Measurements from ENCODE around the gene GPNMB. TPM values are rescaled to one million over a fixed set of nuclear protein-coding genes. Genes with fewer than 3 reads are reported as not detected.
"Not testable (repeated sequence)": the region's sequence is repeated elsewhere in the genome, so short reads cannot be mapped to it uniquely, and the experiment has no call there.

The GPNMB gene
- total RNA-seq, 2 experiments from 2014 or later, result 1.2 to 1.5 TPM

- CTCF ChIA-PET, result no interaction called here
- Mint-ChIP-seq H3K4me1 (ENCODE audit: low read depth) (peaks cover 51% of the 10 kb centered on the region), H3K27me3 (no peaks in the 10 kb centered on the region), H3K4me3 (no peak overlapping the region), H3K9me3 (no peaks in the 10 kb centered on the region), H3K27ac (peak overlapping the region; percentile 41), H3K36me3 (ENCODE audit: low read depth) (peaks cover 56% of the 10 kb centered on the region)
- POLR2A ChIA-PET, result no interaction called here
- TF ChIP-seq, protein P1, sequence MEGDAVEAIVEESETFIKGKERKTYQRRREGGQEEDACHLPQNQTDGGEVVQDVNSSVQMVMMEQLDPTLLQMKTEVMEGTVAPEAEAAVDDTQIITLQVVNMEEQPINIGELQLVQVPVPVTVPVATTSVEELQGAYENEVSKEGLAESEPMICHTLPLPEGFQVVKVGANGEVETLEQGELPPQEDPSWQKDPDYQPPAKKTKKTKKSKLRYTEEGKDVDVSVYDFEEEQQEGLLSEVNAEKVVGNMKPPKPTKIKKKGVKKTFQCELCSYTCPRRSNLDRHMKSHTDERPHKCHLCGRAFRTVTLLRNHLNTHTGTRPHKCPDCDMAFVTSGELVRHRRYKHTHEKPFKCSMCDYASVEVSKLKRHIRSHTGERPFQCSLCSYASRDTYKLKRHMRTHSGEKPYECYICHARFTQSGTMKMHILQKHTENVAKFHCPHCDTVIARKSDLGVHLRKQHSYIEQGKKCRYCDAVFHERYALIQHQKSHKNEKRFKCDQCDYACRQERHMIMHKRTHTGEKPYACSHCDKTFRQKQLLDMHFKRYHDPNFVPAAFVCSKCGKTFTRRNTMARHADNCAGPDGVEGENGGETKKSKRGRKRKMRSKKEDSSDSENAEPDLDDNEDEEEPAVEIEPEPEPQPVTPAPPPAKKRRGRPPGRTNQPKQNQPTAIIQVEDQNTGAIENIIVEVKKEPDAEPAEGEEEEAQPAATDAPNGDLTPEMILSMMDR (IDR thresholded peaks at IDR 0.05), result no peak
- intact Hi-C loops (cut with micrococcal nuclease), result no loop called here
- ATAC-seq (peak; percentile 37), DNase-seq (no peak)
These were observed 60.5 kb downstream of the GPNMB start for GRCh38 chr7:23306936-23307521.

DNA sequence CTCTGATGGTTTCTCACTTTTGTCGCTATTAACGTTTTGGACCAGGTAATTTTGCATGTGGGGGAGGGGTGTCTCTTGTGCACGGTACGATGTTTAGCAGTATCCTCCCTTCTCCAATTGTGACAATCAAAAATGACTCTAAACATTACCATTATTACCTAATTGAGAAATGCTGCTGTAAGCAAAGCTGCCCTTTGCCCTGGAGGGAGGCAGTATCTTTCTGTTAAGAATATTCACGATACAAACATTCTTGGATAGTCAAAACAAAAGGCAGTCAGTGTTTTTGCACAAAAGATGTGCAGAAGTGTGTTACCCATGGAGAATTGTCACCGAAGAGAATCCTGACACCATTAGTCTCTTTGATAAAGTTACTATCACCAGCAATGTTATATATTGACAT is 62.2 kb downstream of the GPNMB start:
- POLR2A ChIA-PET, result no interaction called here
- Mint-ChIP-seq H3K4me3 (no peak overlapping the region), H3K9me3 (no peaks in the 10 kb centered on the region), H3K36me3 (ENCODE audit: low read depth) (peaks cover 44% of the 10 kb centered on the region), H3K27ac (no peak overlapping the region), H3K4me1 (ENCODE audit: low read depth) (peaks cover 42% of the 10 kb centered on the region), H3K27me3 (no peaks in the 10 kb centered on the region)
- intact Hi-C loops (cut with micrococcal nuclease), result no loop called here
- ATAC-seq (no peak), DNase-seq (no peak)
- TF ChIP-seq, protein P1 (IDR thresholded peaks at IDR 0.05), result no peak
- CTCF ChIA-PET, result interaction anchor here (1.5 kb wide), 1 partner anchor 32 kb away, joined by 4 read pairs; no protein-coding TSS in a partner anchor

DNA sequence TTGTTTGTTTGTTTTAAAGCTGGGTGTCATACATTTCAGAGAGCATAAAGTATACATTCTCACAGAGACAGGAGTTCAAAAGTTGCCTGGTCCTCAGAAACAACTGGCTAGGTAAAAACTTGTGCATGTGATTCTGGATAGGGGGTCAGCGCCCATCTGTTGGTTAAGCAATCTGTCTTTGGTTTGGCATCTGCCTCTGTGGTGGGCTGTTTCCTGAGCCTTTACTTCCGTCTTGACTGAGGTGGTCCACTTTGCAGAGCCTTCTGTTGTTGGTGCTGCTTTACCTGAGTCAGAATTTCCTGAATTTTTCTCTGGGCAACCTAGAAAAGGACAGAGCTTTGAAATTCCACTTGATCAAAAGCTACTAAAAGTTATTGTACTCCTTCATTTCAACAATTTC is 65.6 kb downstream of the GPNMB start:
- DNase-seq; H3K27me3 Mint-ChIP-seq; H3K9me3 Mint-ChIP-seq; H3K4me3 Mint-ChIP-seq; ATAC-seq; intact Hi-C loops (cut with micrococcal nuclease): not testable (repeated sequence)
- peaks cover 25% of the 10 kb centered on the region for H3K4me1 Mint-ChIP-seq (ENCODE audit: low read depth)
- ChIA-PET CTCF (interaction anchor here (2.1 kb wide), 1 partner anchor 39 kb away, joined by 10 read pairs; no protein-coding TSS in a partner anchor), POLR2A (interaction anchor here (1.1 to 1.2 kb wide), 2 partner anchors 12 to 35 kb away, joined by 4 read pairs; no protein-coding TSS in a partner anchor)
- H3K27ac Mint-ChIP-seq, result peak overlapping the region; percentile 30
- peaks cover 18% of the 10 kb centered on the region for H3K36me3 Mint-ChIP-seq (ENCODE audit: low read depth)

GRCh38 chr7:23315366-23315765 is 68.8 kb downstream of the GPNMB start:
- no peak for ATAC-seq
- no peak for DNase-seq
- ChIA-PET POLR2A (no interaction called here), CTCF (interaction anchor here (1.0 to 2.1 kb wide), 2 partner anchors 28 to 36 kb away, joined by 3 to 4 read pairs; no protein-coding TSS in a partner anchor)
- TF ChIP-seq, protein P1 (IDR thresholded peaks at IDR 0.05), result no peak
- H3K4me3 Mint-ChIP-seq, result no peak overlapping the region
- peaks cover 7% of the 10 kb centered on the region for H3K27me3 Mint-ChIP-seq
- intact Hi-C loops (cut with micrococcal nuclease), result no loop called here
- no peak overlapping the region for H3K27ac Mint-ChIP-seq
- peaks cover 19% of the 10 kb centered on the region for H3K4me1 Mint-ChIP-seq (ENCODE audit: low read depth)
- no peaks in the 10 kb centered on the region for H3K9me3 Mint-ChIP-seq
- H3K36me3 Mint-ChIP-seq (ENCODE audit: low read depth), result peaks cover 3% of the 10 kb centered on the region

Other genes starting within 250 kb of the GPNMB start
- 10 to 100 TPM; 17.8 to 18.5 TPM for gene HYCC1, start 232.6 kb upstream of the GPNMB start, total RNA-seq
- 10 to 100 TPM; 17.1 to 18.2 TPM for gene KLHL7, start 141.0 kb upstream of the GPNMB start, total RNA-seq
- 10 to 100 TPM; 30.1 to 32.6 TPM for gene NUP42, start 64.7 kb upstream of the GPNMB start, total RNA-seq
- gene MALSU1, start 52.6 kb downstream of the GPNMB start, total RNA-seq, result 100 to 1,000 TPM in 1 of 2 experiments, 10 to 100 TPM in 1; 99.1 to 101 TPM
- 1 to 10 TPM in 1 of 2 experiments, under 1 TPM in 1; 0.61 to 1.1 TPM for gene IGF2BP3, start 223.7 kb downstream of the GPNMB start, total RNA-seq

All from activated CD8-positive, alpha-beta T cell treated with anti-CD3 and anti-CD28 coated beads for 36 hours (primary cell).